GM18873 (cell line): ENCODE data around the gene NME2.
"Not testable (repeated sequence)": the region's sequence is repeated elsewhere in the genome, so short reads cannot be mapped to it uniquely, and the experiment has no call there.

Source experiments
- ATAC-seq: cut with Tn5 transposase; IDR thresholded peaks from one replicate; pipeline ENCODE4 v1.9.1; 2021; ENCODE audit warnings: mild to moderate bottlenecking, moderate library complexity, moderate number of reproducible peaks; ENCODE audit not compliant: unreplicated experiment, low FRiP score

NME2 gene

DNA sequence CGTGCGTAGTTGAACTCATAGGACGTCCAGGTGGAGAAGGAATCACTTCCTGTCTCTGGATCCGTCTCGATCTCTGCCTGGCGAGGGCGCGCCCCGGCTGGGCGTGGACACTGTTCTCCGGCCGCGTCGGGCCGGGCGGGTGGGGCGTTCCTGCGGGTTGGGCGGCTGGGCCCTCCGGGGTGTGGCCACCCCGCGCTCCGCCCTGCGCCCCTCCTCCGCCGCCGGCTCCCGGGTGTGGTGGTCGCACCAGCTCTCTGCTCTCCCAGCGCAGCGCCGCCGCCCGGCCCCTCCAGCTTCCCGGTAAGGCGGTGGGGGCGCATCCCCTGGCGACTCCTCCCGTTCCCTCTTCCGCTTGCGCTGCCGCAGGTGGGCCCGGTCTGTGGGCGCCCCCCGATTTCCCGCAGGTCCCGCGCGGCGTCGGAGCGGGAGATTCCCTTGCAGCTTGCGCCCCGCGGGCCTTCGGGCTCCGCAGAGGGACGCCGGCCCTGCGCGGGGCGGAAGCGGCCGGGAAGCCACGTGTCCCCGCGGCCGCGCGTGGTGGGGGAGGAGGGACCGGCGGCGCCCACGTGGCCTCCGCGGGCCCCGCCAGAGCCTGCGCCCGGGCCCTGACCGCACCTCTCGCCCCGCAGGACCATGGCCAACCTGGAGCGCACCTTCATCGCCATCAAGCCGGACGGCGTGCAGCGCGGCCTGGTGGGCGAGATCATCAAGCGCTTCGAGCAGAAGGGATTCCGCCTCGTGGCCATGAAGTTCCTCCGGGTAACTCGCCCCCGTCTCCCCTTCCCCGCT lies at the start of gene NME2:
Gene NME2, plus strand, starts transcription at position 214 of the 789 bp plus-strand sequence. Its CDS starts 420 bp downstream, at position 634.
- ATAC-seq = peak; percentile 60

- ATAC-seq = no peak
These were observed 47.6 kb upstream of the NME2 start for GRCh38 chr17:51118330-51119195.

- peak; percentile 25 for ATAC-seq
These were observed 46.5 kb upstream of the NME2 start for GRCh38 chr17:51119415-51120356.

- ATAC-seq = peak; percentile 25
These were observed 45.9 kb upstream of the NME2 start for GRCh38 chr17:51120357-51120738.

GRCh38 chr17:51120739-51121619 lies 45.2 kb upstream of the NME2 start, which contains the start of gene SPAG9:
TSS of gene SPAG9 (minus strand) at chr17:51120868. CDS start at chr17:51120656, 212 bp downstream.
- peak; percentile 39 for ATAC-seq

DNA sequence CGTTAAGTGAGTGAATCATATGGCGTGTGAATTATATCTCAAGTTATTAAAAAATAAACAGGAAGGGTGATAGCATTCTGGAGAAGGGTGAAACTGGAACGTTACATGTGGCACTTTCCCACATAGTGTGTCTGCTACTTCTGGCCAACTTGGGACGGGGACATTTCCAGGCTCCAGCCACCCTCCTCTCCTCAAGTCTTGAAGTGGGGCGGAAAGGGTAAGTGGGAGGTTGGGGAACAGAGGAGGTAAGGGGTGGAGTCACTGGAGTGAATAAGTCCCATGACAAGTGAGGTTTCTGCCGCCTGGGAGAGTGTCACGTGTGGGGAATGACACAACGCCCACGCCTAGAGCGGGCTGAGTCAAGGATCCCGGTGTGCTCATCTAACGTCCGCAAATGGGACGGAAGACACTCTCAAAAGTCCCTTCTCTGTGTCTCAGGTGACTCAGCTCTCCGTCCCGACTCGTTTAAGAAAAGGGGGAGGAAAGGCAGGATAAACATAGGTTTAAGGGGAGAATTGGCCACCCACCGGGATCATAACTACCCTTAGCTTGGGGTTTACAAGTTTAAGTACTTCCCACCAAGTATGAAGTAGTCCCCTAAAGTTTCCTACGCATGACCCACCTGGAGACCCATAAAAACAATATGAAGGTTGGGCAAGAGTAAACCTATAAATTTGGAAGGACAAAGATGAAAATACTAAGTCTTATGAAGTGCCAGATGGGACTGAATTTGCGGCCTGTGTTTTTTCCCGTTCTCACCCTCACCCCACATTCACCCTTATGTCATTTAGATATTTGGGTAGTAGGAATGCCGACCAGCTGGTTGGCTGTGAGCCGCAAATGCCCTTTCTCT lies 44.4 kb upstream of the NME2 start:
- ATAC-seq = no peak

GRCh38 chr17:51122473-51123115 lies 43.6 kb upstream of the NME2 start:
- ATAC-seq = not testable (repeated sequence)

DNA sequence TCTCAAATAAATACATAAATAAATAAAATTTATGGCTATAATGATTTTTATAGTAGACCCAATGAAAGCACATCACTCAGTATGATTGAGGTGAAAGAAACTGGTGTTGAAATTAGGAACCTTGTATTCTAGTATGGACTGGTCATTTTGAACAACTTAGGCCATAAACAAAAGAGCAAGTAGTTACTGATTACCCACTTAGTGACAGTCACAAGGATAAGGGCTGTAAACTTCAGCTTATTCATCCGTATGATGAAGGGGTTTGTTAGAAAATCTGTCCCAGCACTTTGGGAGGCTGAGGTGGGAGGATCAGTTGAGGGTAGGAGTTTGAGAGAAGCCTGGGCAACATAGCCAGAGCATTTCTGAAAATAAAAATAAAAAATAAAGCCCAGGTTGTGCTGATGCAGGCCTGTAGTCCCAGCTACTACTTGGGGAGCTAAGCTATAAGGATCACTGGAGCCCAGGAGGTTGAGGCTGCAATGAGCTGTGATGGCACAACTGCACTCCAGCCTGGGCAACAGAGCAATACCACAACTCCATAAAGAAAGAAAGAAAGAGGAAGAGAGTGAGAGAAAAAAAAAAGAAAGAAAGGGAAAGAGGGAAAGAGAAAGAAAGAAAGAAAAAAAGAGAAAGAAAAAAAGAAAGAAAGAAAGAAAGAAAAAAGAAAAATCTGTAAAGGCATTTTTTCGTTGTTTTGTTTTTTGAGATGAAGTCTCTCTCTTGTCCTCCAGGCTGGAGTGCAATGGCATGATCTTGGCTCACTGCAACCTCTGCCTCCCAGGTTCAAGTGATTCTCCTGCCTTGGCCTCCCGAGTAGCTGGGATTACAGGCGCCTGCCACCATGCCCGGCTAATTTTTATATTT lies 41.3 kb upstream of the NME2 start:
- ATAC-seq = no peak

DNA sequence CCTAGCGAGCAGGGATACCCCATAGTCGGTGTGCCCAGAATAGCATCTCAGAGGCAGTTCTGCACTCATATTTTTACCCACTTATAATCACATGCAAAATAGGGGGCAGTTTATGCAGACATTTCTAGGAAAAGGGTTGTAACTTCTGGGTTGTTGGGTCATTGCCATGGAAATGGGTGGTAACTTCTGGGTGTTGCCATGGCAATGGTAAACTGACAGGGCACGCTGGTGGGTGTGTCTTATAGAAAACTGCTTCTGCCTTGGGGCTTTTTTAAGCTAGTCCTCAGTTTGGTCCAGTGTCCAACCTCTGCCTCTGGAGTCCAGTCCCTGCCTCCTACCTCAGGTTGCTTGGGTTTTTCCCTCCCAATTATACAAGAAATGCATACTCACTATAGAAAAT lies 38.1 kb upstream of the NME2 start:
- no peak for ATAC-seq

DNA sequence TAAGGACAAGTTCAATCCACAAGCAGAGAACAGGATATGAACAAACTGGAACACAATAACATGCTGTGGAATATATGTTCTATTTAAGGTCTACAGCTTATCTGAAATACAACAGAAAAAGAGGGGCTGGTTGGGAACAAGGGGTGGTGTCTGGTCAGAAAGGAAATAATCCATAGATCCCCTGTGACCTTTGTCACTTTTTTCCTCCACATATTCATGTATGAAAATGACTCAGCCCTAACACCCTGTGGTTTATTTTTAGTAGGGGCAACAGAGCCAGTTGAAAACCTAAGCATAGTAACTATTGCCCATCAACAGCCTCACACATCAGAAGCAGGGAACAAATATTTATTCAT lies 33.3 kb upstream of the NME2 start:
- no peak for ATAC-seq

- no peak for ATAC-seq
These were observed 32.8 kb upstream of the NME2 start for GRCh38 chr17:51133365-51133764.

GRCh38 chr17:51135956-51136355 lies 30.3 kb upstream of the NME2 start:
- no peak for ATAC-seq

DNA sequence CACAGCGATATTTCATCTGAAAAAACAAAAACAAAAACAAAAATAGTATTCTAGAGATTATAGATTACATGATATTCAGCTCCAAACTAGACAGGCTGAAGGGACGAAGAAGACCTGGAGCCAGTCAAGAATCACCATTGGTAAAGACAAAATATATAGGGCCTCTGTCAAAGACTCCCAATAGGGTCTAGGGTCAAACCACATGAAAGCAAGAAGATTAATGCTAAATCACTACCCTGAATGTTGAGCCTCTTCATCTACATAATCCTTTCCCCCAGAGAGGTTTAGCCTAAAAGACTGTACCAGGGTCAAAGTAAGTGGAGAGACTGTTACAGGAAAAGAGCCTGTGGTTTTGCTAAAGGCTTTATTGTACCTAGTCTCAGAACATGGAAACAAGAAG lies 23.6 kb upstream of the NME2 start:
- no peak for ATAC-seq

- ATAC-seq = no peak
These were observed 21.8 kb upstream of the NME2 start for GRCh38 chr17:51144266-51145022.

DNA sequence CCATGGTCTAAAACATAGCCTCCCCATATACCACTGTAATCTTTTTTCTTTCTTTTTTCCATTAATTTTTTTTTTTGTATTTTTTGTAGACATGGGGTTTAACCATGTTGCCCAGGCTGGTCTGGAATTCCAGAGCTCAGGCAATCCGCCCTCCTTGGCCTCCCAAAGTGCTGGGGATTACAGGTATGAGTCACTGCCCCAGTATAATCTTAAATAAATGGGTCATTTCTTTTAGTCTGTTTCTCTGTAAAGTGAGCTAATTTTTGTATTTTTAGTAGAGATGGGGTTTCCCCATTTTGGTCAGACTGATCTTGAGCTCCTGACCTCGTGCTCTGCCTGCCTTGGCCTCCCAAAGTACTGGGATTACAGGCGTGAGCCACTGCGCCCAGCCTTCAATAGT lies 18.6 kb upstream of the NME2 start:
- ATAC-seq = no peak

GRCh38 chr17:51149163-51149562 lies 17.0 kb upstream of the NME2 start:
- ATAC-seq = no peak
